Mammary epithelial cell (primary cell): ENCODE results near the gene SSB.

Source experiments
- CTCF ChIP-seq, 2 donors: IDR thresholded peaks in 1 of 2; conservative IDR thresholded peaks in 1 of 2; 2 replicates each; pipeline ENCODE4 v1.5.1; 2011 to 2012; ENCODE audit warnings: inconsistent platforms in 2 of 2, low read length in 2 of 2, mild to moderate bottlenecking in 2 of 2, control low read depth in 1 of 2, low read depth in 1 of 2; ENCODE audit not compliant: insufficient read depth in 1 of 2; ENCODE audit errors: extremely low read depth in 1 of 2
- EZH2 ChIP-seq: IDR thresholded peaks from 2 replicates; pipeline ENCODE4 v1.6.1; 2012; ENCODE audit warnings: low read length, inconsistent platforms, borderline replicate concordance

- TF ChIP-seq CTCF (conservative IDR thresholded peaks at IDR 0.05 in 1 of 2, IDR thresholded peaks at IDR 0.05 in 1 of 2; ENCODE audit: extremely low read depth in 1 of 2, insufficient read depth in 1 of 2, low read depth in 1 of 2, low read length in 2 of 2): no peak
- TF ChIP-seq EZH2: no peak
Measured at GRCh38 chr2:169853041-169853668, 54.5 kb downstream of the SSB start.
